ENCODE measurements around the gene JAML.

Gene JAML

DNA sequence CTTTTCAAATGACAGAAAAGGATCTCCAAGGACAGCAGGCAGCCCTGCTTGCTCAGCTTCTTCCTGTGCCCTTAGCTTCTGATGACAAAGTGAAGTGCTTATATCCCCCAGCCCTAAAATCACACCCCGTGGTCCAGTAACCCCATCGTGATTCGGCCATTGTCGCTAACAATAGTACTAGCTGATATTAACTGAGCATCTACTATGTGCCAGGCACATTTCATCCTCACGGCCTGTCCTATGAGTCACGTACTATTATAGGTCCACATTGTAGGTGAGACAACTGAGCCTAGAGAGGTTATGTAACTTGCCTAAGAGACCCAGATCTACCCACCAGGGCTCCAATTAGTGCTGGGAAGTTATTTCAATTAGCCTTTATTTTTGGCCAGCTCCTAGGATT is 78.3 kb downstream of the JAML start:
- no peak for DNase-seq (ENCODE audit: low read depth in 2 of 2)

DNA sequence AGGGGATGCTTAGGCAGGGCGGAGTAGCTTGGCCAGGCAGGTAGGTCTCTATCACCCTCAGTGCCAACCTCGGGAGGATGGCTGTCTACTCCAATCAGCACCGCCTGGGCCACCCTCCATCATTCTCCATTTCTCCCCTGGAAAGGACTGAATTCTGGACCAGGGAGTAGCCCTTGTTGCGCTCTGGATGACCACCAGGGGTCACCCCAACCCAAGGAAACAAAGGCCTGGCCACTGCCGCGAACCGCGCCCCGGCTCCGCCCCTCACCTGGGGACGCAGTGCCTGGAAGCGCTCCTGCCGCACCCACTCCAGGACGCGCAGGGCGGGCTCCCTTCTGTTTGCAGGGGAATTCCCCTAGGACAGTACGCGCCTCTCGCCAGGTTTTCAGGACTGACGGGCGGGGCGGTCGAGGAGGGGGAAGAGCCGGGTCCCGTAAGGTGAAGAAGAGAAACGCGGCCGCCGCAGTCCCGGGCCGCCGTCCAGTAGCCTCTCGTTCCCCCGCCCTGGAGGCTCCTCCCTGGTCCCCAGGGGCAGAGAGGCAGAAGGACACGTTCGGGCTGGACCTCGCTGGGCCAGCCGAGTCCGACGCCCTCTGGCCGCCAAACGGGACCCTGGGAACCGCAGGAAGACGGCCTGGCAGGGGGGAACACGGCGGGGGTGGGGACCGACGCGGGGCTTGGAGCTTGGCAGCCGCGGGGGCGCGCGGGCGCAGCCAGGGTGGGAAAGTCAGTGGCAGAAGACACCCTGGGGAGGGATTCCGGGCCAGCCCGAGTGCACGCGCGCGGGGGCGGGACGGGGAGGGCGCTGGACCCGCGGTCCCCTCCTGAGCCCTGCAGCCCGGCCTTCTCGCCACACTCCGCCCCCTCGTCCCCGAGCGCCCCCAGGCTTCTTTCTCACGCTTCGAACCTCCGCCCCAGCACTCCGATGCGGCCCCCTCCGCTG is 79.3 kb downstream of the JAML start:
- DNase-seq (ENCODE audit: low read depth in 2 of 2) = peak; percentile 64 to 72

DNA sequence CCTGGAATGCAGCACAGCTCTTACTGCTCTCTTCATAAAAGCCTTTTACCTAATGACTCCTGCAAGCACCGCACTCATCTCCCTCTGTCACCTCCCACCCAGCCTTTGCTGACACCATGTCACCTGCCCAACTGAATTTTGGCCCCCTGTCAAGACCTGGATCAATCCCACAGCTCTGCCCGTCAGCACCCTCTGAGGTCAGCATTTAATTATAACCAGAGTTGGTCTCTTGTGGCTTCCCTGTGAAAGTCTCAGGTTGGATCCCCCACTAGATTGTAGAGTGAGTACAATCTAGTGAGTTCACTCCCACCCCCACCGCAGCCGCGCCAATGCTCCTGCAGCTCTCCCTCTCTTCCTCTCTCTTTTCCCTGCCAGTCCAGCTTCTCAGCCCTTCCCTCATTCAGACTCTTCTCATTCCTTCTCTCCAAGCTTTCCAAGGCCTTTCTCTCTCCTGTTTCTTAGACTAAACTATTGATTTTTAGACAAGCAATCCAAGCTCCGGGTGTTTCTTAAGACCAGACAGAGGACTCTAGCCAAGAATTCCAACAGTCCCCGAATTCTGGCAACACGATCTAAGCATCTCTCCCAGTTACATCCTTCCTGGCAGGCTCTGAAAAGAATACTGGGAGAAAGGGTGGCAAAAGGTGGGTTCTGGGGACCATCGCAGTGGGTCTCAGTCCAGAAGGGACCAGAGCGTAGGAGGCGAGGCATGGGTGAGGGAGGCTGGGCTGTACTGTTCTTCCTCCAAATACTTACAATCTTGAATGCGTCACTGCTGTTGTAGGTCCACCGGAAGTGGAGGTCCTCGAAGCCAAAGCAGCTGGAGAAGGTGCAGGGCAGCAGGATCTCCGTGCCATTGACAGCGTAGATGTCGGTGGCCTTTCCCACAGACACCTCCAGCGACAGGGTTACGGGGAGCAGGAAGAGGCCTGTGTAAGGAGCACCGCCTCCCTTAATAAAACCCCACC is 80.2 kb downstream of the JAML start:
- no peak for DNase-seq (ENCODE audit: low read depth in 2 of 2)
